NCI-H2081 (cell line): ENCODE measurements around the gene GARNL3.

Source experiments
- DNase-seq, 2 experiments: peaks; one replicate each; lab custom pipeline; 2025; lab: John Stamatoyannopoulos, UW

GARNL3 gene

GRCh38 chr9:127351182-127352166 is 86.9 kb downstream of the GARNL3 start:
- DNase-seq = no peak

DNA sequence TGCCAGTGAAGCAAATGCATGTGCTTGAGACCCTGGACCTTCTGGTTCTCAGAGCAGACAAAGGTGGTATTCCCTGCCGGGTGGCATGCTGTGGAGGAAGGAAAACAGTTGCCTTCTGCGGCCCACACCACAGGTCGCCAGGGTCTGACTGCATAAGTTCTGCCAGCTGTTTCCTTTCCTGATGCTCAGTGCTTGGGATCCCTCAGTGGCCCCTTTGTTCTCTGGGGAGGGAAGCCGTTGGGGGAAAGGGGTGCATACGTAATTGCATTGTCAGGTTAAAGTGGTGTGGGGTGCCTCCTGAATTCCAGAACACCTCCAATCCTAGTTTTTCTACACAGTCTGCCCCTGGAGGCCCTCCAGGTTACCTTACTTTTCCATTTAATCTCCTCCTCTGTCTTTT is 89.3 kb downstream of the GARNL3 start:
- DNase-seq = no peak

- no peak for DNase-seq
Observed at GRCh38 chr9:127356906-127357305, 92.3 kb downstream of the GARNL3 start.

DNA sequence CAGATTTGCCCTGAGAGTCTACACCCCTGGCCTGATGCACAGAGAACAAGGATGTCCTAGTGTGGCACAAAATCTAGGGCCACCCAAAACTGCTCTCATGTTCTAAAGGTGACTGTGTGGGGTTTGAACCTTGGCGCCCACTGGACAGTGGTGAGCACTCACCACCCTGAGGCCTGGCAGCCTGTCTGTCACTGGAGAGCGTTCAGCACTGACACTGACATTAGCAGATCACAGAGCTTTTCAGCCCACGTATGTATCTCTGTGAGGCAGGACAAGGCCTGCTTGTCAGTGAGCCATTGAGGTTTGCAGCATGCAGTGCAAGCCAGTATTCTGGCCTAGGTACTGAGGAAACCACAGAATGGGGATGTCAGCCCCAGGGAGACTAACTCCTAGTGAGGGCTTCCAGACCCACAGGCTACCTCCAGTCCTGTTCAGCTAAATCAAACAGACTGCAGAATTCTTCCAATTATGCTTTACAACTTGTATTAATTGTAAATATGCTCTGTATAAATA is 93.5 kb downstream of the GARNL3 start:
- DNase-seq = no peak

- DNase-seq = no peak
Observed at GRCh38 chr9:127358770-127359169, 94.2 kb downstream of the GARNL3 start.

GRCh38 chr9:127360250-127360649 is 95.7 kb downstream of the GARNL3 start:
- no peak for DNase-seq

DNA sequence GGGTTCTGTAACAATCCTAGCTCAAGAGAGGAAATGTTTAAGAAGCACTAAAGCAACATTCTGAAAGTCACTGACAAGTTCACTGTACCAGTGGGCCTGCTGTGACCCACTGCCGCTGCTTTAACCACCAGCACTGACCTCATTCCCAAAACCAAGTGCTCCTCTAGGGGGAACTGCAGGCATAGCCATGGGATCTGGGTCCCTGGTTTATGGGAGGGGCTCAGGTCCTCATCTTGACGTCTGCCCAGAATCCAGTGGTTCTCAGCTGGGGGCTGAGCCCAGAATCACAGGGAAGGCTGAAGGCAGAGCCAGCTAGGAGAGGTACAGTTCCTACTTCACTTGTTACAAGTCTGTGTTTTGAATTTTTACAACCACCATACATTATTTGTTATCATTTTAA is 96.3 kb downstream of the GARNL3 start:
- DNase-seq = no peak

GRCh38 chr9:127361561-127361960 is 97.0 kb downstream of the GARNL3 start:
- no peak for DNase-seq

DNA sequence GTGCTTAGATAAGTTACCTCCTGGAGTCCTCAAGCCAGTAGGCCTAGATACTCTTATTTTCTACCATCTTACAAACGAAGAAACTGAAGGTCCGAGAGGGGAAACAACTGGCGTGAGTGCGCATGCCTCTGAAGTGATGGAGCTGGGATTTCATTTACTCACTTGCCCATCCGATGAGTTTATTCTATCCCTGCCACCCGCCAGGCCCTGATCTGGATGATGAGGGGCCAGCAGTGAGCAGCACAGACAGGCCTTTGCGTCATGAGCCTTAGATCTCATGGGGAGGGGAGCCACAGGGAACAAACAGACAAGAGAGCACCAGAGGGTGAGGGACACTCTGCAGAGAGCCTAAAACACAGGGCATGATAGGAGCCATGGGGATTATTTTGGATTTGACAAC is 98.3 kb downstream of the GARNL3 start:
- DNase-seq = no peak

- no peak for DNase-seq
Observed at GRCh38 chr9:127365461-127365860, 100.9 kb downstream of the GARNL3 start.

DNA sequence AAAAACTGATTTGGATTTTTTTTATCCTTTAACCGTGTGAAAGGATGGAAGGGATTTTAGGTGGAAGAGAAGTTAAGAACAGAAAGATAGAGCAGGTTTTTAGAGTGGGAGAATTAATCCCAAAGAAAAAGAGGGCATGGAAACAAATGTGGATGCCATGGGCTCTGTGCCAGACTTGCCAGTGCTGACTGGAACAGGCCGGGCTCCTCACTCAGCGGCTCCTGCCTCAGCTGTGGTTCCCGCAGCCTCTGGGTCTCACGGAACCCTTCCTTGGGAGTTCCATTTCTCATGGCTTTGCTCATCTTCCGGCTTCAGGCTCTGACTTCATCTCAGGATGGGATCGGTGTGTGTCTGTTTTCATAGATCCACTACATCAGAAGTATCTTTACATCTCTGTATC is 102.0 kb downstream of the GARNL3 start:
- no peak for DNase-seq

DNA sequence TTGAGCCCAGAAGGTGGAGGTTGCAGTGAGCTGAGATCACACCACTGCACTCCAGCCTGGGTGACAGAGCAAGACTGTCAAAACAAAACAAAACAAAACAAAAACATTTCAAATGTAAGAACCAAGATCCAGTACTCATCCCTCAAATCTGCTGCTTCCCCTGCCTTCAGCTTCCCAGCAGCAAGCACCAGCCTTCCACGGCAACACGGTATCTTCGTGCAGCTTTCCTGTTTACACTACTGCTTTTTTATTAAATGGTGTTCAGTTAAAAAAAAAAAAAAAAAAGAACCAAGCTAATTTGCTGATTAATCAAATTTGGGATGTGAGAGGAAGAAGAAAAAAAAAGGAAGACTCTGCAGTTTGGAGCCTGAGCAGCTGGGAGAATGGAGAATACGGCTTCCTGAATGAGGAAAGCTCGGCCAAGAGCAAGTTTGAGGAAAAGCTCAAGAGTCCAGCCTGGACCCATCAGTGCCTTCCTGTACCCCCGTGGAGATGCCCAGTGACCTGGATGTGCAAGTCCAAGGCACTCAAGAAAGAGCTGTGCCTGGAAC is 104.4 kb downstream of the GARNL3 start:
- no peak for DNase-seq

- no peak for DNase-seq
Observed at GRCh38 chr9:127369428-127369827, 104.9 kb downstream of the GARNL3 start.

GRCh38 chr9:127370147-127370579 is 105.6 kb downstream of the GARNL3 start:
- DNase-seq = no peak

DNA sequence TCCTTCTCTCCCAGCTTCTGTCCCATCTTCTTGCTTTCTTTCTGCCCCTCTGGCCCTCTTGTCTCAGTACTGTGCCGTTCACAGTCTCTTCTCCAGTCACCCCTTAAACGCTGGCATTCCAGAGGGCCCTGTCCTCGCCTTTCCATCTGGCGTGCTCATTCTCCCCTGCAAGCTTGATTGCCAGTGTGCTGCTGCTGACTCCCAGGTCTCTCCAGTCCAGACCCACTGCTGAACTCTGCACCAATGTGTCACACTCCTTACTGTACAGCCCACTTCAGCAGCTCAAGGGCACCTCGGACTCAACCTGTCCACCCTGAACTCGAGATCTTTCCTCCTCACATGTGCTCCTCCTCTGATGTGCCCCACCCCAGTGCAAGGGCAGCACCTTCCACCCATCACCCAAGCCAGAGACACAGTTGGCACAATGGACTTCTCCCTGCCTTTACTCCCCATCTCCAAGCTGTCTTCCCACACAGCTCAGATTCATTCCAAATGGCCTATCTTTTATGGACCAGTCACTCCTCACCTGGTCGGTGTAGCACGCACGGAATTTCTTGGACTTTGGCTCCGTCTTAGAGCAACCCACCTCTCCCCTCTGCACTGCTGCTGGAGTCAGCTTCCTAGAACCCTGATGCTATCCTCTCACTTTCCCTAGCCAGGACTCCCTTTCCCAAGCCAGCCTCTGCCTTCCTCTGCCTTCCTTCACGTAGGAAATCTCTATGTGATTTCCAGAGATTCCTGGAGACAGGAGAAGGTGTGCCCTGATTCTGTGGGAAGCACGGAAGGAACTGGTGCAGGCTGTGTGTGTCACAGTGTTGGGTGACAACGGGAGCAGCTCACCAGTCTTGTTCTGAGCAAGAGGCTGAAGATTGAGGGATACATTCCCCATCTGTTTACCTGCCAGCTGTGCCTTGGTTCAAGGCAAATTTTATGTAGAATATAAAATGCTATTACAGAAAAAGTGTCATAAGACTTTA is 106.4 kb downstream of the GARNL3 start:
- DNase-seq = no peak

GRCh38 chr9:127380479-127380878 is 115.9 kb downstream of the GARNL3 start:
- DNase-seq = no peak

GRCh38 chr9:127382541-127382940 is 118.0 kb downstream of the GARNL3 start:
- DNase-seq = no peak

GRCh38 chr9:127384016-127384730 is 119.6 kb downstream of the GARNL3 start:
- no peak for DNase-seq

- no peak for DNase-seq
Observed at GRCh38 chr9:127384901-127385300, 120.3 kb downstream of the GARNL3 start.

DNA sequence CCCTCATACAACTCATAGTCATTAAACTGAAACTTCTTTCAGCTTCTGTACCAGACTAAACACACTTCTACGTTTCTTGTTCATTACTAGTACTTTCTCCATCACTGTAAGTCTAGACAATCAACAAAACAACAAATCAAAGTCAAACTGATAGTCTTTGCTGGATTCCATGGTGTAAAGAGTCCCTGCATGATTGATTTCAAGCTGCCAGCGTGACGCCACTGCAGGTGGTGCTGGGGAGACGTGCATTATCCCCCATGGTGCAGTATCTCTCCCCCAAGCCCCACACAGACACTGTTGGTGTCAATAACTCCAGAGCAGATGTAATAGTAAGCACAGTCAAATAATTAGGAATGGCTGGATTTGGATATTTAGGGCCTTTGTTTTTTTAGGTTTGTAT is 121.7 kb downstream of the GARNL3 start:
- DNase-seq = no peak

GRCh38 chr9:127386981-127387380 is 122.4 kb downstream of the GARNL3 start:
- no peak for DNase-seq
